Measurements from ENCODE around the gene SPC24.

- no peak for TF ChIP-seq CTCF (IDR thresholded peaks at IDR 0.05)
- no peak for TF ChIP-seq POLR2A (IDR thresholded peaks at IDR 0.05)
Observed at GRCh38 chr19:11102944-11103343, 52.6 kb downstream of the SPC24 start.

Measured in testis (tissue), 2 donors.